DND-41 (cell line): ENCODE data around the gene CHAT.

Source experiments
- CTCF ChIP-seq: IDR thresholded peaks from 2 replicates; pipeline ENCODE4 v1.5.1; 2012; ENCODE audit warnings: borderline replicate concordance, low read length, moderate library complexity, mild to moderate bottlenecking; ENCODE audit not compliant: poor library complexity, severe bottlenecking; ENCODE audit errors: extremely low read depth
- EZH2 ChIP-seq: IDR thresholded peaks from 3 replicates; pipeline ENCODE4 v1.6.1; 2012; ENCODE audit warnings: borderline replicate concordance, low read depth, mild to moderate bottlenecking, moderate library complexity, low read length, inconsistent platforms; ENCODE audit not compliant: severe bottlenecking

GRCh38 chr10:49662169-49662830 is 48.5 kb downstream of the CHAT start:
- TF ChIP-seq CTCF: no peak
- no peak for TF ChIP-seq EZH2
